Right ventricle myocardium inferior (tissue), 1 donor: ENCODE data around the gene GLI3. TPM values are rescaled to one million over a fixed set of nuclear protein-coding genes. Genes with fewer than 3 reads are reported as not detected.

Experiments used
- ATAC-seq: fragments of 200-7000 bp; cut with Tn5 transposase; one replicate; pipeline ENCODE4 v1.9.1; 2020; ENCODE audit warnings: mild to moderate bottlenecking, moderate library complexity
- DNase-seq: peaks from one replicate; pipeline ENCODE4 v3.0.0; 2021; ENCODE audit errors: missing footprints
- intact Hi-C: fragments of 100-400 bp; cut with DNase I; formaldehyde crosslinking; loops from one replicate; pipeline ENCODE4 v1.11.0; 2022
- total RNA-seq: library from RNA; stranded (reverse); fragmentation: NEBNext Ultra II Directional; extraction: Animal tissue kit (Norgen Biotek cat#: 25700); gene quantifications from one replicate; pipeline ENCODE4 v1.2.1, GENCODE V29; 2021
- donor health status: DM: no; HTN: yes; CAD: no; lungs with severe emphysema.

The GLI3 gene
- total RNA-seq, 1 donor from 2014 or later = 3.9 TPM

DNA sequence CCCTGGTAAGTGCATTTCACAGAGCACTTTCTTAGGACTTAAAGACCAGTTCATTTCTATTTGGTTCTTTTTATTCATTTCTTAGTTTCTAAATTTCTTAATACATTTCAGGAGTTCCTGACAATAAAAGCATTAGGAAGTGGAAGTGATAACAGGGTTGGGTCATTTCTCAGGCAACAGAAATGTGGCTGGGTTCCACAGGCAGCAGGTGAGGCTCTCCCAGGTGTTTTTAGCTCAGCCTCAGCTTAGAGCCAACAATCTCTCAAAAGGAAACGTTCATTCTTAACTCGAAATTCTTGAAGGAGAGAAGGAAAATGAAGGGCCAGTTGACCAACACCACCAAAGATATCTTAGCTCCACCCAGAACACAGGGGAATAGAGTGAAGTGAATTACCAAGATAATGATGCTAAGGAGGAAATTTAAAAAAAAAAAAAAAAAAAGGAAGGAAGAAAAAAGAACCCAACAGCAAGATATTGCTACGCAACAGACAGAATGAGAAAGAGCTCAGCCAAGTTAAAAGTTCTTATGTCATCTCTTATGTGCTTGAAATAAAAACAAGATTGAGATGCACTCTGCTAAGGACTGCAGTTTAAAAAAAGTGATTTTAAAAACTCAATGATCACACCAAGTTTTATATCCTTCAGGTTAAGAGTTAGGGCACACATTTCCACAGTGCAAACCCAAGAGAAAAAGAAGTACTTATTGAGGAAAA is 230.1 kb downstream of the GLI3 start:
- ATAC-seq (peak; percentile 72), DNase-seq (no peak)
- intact Hi-C loops = no loop called here

DNA sequence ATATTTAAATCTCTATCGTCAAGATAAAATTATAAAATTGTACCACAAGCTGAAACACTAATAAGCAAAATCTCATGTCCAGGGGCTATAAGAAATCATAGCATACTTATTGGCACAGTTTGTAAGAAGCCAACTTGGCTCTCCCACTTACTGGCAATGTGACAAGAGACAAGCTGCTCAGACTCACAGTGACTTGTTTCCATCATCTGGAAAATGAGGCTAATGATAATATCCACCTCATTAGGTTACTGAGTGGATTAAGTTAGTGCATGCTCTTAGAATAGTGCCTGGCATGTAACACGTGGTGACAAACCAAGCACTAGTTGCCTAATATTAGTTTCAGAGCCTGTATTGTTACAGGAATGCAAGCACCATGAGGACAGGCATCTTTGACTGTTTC is 234.4 kb downstream of the GLI3 start:
- ATAC-seq = no peak
- intact Hi-C loops = no loop called here
- no peak for DNase-seq

DNA sequence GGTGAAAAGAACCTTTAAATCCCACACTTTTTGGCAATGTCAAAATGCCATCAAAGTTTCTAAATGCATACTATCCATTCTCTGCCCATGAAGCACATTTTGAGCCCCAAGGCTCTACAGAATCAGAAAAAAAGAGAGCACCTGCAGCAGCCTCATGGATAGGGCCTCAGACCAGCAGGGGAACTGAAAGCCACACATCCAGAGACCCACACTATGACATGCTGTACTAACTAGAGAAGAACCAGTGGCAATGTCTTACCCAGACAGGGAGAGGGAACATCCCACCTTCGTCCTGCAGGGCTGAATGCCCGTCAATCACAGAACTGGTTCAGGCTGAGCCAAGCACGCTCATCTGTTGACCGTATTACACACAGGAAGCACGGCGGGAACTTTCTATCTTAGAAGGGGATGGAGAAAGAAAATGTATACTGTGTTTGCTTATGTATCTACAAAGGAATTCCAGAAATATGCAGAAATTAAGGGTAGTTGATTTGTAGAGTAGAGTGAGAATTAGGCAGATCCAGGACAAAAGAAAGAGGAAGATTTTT is 237.2 kb downstream of the GLI3 start:
- DNase-seq (no peak), ATAC-seq (no peak)
- intact Hi-C loops = no loop called here

DNA sequence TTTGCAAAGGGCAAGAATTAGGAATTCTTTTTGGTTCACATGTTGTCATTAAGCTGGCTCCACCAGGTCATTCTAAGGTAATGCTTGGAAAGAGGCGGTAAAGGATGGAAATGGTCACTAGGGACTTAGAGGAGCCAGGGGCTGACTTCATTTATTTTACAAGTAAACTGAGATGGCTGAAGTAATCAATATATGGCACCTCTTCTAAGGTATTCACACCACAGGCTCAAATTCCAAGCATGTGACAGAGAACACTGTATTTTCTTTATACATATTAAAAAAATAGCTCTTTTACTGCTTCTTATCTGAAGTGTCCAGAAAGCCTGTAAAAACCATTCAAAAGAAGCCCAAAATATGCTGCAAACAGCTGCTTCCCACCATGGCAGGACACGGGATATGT is 239.0 kb downstream of the GLI3 start:
- no peak for DNase-seq
- no peak for ATAC-seq
- intact Hi-C loops = no loop called here

- DNase-seq (no peak), ATAC-seq (no peak)
- intact Hi-C loops = no loop called here
Observed at GRCh38 chr7:41997151-41997550, 239.9 kb downstream of the GLI3 start.

GRCh38 chr7:41996381-41997035 is 240.5 kb downstream of the GLI3 start:
- no peak for DNase-seq
- intact Hi-C loops = no loop called here
- no peak for ATAC-seq

DNA sequence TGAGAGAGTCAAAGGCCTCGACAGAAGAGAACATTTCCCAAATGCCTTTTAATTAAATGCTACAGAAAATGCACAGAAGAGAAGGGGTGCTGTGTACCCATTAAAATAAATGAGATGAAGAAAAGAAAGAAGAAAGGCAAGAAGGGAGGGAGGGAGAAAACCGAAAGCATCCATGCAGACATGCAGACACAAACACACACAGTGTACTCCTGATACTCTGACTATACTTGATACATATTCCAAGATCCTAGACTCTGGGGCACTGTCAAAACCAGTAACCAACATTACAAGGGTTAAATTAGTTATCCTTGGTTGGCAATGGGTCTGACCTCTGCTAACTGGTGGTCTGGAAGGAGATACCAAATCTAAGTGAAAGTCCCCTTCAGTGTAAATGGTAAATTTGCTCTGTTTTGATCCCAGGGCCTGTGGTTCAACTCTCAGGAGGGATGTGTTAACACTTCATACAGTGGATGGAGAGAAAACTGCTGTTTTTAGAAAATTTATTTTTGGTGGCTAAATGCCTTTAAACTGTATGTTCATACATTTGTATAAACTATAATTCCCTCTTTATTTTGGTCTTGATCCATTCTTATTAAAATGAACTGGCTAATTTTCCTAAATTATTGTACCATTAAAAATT is 241.3 kb downstream of the GLI3 start:
- intact Hi-C loops = no loop called here
- no peak for DNase-seq
- ATAC-seq = peak; percentile 48

- intact Hi-C loops = no loop called here
- DNase-seq (no peak), ATAC-seq (no peak)
Observed at GRCh38 chr7:41994746-41995110, 242.3 kb downstream of the GLI3 start.

- DNase-seq (no peak), ATAC-seq (no peak)
- intact Hi-C loops = no loop called here
Observed at GRCh38 chr7:41994036-41994745, 242.8 kb downstream of the GLI3 start.

DNA sequence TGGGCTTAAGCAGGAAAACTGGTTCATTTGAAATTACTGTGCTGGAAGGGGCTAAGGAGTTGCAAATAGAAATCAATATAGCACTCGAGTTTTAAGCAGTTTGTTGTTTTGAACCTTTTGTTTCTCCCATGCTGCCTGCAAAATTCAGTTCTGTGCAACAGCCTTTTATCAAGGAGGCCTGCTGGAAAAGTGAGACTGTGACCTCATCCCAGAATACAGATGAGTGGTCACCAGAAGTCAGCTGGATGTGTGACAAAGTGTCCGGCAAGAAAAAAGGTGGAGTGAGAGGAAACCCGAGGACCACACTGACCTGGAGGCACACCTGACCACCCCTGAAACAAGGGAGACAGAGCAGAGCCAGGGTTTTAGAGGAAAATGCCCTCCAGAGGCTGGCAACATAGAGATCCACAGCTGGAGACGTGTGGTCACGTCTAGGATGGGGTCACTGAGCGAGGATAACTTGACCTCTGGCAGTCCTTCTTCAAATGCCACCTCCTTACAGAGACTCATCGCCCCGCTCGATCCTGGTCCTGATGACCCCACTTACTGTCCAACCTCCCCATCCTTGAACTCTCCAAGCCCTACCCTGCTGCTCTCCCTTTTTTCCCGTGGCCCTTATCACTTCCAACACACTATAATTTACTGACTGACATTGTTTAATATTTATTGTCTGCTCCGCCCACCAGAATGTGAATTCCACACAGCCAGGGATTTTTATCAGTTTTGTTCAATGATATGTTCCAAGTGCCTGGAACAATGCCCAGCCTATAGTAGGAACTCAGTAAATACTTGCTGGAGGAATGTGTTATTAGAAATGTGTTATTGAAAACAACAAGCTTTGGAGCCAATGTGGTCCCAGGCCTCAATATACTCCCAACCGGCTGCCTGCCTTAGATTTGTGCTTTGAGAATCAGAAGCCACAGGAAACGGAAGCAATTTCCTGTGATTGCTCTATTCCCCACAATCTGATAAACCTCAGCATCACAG is 243.8 kb downstream of the GLI3 start:
- ATAC-seq = no peak
- no peak for DNase-seq
- intact Hi-C loops = no loop called here

GRCh38 chr7:41984888-41985287 is 252.1 kb downstream of the GLI3 start:
- ATAC-seq = no peak
- intact Hi-C loops = loop anchor here (10.0 kb wide), 1 partner anchor 250 kb away; the partner anchor contains the start of gene GLI3
- no peak for DNase-seq

- ATAC-seq = peak; percentile 35
- intact Hi-C loops = loop anchor here (10.0 kb wide), 1 partner anchor 253 kb away; the partner anchor contains the start of gene GLI3
- no peak for DNase-seq
Observed at GRCh38 chr7:41981046-41982040, 255.7 kb downstream of the GLI3 start.

- intact Hi-C loops = loop anchor here (5.0 to 10.0 kb wide), 5 partner anchors 38 to 865 kb away; partner anchors contain the start of gene GLI3
- DNase-seq (no peak), ATAC-seq (peak; percentile 62)
Observed at GRCh38 chr7:41979834-41980307, 257.1 kb downstream of the GLI3 start.

GRCh38 chr7:41978858-41979257 is 258.2 kb downstream of the GLI3 start:
- DNase-seq (peak; percentile 37), ATAC-seq (no peak)
- intact Hi-C loops = loop anchor here (5.0 to 10.0 kb wide), 4 partner anchors 37 to 866 kb away; no protein-coding TSS in a partner anchor

DNA sequence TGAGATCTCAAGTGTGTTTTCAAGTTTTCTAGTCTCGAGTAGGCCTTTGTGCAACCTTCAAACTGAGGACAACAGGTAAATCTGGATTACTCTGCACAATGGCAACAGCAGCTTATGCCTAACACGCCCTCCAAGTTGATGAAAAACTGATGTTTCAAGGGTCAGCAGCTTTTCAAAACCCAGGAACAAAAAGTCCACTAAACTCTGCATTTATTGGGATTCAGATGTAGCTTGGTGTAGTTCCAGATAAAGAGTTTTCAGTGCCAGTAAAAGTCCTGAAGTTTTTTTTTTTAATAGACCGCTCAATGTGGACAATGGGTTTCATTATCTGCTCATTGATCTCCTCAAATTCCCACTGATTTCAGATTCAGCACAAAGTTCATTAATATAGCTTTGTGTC is 259.3 kb downstream of the GLI3 start:
- DNase-seq = no peak
- ATAC-seq = no peak
- intact Hi-C loops = loop anchor here (5.0 to 10.0 kb wide), 4 partner anchors 35 to 867 kb away; no protein-coding TSS in a partner anchor

- peak; percentile 48 for ATAC-seq
- intact Hi-C loops = loop anchor here (5.0 to 10.0 kb wide), 4 partner anchors 35 to 868 kb away; no protein-coding TSS in a partner anchor
- DNase-seq = no peak
Observed at GRCh38 chr7:41977151-41977651, 259.8 kb downstream of the GLI3 start.
